Fibroblast of skin of right quadriceps (primary cell): ENCODE measurements around the gene ITPR2.
"Not testable (repeated sequence)": the region's sequence is repeated elsewhere in the genome, so short reads cannot be mapped to it uniquely, and the experiment has no call there.

ENCODE experiments used
- DNase-seq: peaks from one replicate; pipeline ENCODE4 v3.0.0-alpha.2; 2013

The ITPR2 gene

DNA sequence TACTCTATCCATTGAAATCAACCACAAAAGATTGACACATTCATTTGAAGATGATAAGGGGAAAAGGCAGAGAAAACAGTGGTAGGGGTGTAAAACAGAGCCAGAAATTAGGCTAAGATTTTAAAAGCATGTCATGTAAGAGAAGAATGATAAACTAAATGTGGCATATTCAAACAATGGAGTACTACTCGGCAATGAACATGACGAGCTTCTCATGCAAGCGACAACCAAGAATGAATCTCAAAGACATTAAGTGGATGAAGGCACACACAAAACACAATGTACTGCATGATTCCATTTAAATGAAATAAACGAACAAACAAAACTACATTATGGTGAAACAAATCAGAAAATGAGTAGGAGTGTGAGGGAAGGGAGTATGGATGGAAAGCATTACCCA lies 134.8 kb downstream of the ITPR2 start:
- no peak for DNase-seq

DNA sequence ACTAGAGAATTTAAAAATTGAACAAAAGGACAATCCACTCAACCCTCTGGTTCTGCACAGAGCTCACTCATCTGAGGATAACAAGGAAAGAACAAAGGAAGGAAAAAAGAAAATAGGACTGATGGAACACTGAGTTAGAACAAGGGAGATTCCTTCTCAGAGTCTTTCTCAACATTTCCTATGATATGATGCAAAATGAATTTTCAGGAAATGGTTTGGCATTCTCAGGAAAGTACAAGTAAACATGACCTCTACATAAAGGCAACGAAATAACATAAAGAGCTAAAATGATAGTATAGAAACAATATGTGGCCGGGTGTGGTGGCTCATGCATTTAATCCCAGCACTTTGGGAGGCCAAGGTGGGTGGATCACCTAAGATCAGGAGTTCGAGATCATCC lies 135.8 kb downstream of the ITPR2 start:
- no peak for DNase-seq

DNA sequence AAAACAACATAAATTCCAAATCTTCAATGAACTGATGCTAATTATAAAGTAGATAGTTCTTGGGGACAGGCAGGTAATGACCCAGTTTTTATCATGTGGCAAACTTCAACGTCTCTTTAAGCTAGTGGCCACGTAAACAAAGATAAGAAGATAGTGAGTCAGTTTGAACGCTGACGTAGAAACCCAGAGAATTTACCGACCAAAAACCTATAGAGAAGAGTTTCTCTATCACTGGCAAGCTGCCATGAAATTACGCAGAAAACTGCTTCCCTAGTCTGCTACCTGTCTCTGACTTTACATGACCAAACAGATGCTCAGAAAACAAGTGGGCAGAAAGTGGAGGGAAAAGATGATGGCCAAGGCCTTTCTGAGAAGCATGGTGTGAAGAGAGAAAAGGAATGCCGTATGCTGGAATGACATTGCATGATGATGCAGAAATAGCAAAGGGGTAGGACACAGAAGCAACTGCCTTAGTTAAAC lies 136.3 kb downstream of the ITPR2 start:
- no peak for DNase-seq

DNA sequence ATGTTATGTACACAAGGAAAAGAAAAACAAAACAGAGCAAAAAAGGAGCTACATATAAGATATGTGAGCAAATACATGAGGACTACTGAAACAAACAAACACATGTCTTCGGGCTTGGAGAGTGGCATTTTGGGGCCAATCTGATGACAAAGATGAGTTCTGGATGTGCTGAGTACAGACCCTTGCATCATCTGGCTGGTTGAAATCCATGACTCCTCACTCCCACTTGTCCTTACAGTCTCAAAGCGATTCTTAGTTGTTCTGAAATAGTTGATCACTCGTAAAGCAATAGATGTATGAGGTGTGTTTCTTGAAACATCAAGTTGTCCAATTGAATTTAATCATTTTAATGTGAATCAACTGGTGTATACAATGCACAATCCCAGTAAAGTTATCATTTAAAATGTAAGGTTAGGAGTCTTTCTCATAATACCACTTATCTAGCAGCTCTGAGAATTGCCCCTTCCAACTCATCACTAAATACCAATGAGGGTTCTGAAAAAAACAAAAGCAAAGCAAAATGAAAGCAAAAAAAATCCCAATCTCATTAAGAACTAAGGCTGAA lies 136.9 kb downstream of the ITPR2 start:
- DNase-seq = no peak

DNA sequence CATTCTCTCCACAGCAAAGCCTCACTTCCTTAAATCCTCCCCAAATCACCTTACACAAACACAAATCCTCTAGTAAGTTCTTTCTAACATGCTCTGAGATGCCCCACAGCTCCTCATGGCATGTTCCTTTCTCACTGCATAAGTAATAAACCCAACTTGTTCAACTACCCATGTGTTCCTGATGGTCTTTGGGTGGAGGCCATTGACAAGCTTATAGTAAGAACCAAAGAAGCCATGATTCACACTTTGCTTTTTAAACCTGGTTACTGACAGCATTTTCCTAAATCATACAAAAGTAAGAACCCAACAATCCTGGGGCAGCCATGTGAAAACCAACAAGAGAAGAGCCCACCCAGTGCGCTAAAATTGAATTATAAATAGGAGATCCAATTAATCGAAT lies 138.6 kb downstream of the ITPR2 start:
- DNase-seq = no peak

DNA sequence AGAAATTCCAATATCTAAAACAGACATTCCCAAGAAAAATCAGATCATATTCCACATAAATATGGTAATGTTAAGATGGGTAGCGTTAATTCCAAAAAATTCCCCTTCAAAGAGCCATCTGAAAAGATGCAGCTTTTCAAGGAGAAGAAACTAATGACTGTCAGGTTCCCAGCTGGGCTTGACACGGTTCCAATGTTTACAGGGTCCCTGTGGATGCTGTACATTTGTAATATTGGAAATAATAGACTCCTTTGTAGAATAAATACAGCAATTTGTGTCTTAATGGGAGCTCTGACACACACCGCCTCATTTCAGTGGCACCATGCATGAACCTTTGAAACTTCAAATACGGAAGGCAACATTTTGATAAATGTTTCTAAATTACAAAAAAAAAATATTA lies 140.6 kb downstream of the ITPR2 start:
- no peak for DNase-seq

DNA sequence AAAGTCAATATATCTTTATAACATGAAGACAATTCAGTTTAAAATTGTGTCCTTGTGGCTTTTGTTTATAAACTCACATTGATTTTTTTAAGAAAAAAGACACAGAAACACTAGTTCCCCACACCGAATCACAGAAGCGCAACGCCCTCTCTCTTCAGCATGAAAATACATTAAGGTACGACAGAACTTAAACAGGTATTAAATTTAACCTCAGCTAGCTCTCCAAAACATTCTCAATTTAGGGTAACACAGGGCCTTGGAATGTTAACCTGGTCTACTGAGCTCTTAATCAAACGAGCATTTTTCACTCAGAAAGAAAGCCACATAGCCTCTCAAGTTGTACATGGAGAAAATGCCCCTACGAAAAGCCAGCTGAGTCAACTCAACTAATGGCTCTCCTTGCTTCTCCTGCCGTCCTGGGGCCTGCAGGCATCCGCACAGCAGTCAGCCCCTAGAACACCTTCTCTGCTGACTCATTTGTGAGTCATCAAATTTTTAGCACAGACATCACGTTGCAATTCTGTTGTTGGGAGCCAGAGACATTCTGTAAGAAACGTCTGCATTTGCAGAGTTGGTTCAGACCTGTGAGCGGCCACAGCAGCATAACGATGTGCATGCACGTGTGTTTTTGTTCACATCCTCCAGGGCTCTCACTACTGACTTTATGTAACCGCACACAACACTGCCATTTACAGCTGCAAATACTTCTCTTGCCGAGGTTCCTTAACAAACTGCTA lies 141.6 kb downstream of the ITPR2 start:
- peak; percentile 98 for DNase-seq

DNA sequence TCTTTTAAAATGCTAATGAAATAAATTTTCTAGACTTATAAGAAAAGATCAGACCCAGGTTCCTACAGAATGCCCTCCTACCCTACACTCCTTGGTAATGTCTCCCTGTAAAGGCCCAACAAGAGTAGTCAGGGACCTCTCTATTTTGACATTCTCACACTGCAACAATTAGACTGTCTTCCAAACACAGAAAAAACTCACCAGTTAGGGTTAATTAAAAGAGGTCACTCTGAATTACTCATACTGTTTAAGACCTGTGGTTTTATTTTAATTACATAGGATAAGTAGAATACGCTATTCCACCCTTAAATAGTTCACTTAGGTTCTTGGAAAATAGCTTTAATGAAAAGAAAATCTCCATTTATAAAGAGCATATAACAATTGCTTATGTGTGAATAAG lies 142.4 kb downstream of the ITPR2 start:
- DNase-seq = peak; percentile 35

DNA sequence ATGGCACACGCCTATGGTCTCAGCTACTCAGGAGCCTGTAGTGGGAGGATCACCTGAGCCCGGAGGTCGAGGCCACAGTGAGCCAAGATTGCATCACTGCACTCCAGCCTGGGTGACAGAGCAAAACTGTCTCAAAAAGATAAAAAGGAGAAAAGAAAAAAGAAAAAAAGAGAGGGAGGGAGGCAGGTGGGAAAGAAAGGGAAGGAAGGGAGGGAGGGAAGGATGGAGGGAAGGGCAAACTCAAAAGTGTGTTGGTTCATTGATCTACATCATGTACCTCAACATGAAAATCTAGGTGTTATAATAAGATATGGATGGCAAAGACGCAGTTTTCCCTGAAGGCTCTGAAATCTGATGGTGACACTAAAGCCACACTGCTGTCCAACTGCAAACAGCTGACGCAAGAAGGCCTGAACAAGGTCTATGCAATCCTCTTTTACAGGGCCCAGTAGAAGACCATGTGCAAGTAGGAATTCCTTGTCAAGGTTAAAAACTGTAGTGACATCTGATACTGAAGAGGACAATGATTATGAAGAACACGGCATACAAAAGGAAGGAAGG lies 143.6 kb downstream of the ITPR2 start:
- no peak for DNase-seq

DNA sequence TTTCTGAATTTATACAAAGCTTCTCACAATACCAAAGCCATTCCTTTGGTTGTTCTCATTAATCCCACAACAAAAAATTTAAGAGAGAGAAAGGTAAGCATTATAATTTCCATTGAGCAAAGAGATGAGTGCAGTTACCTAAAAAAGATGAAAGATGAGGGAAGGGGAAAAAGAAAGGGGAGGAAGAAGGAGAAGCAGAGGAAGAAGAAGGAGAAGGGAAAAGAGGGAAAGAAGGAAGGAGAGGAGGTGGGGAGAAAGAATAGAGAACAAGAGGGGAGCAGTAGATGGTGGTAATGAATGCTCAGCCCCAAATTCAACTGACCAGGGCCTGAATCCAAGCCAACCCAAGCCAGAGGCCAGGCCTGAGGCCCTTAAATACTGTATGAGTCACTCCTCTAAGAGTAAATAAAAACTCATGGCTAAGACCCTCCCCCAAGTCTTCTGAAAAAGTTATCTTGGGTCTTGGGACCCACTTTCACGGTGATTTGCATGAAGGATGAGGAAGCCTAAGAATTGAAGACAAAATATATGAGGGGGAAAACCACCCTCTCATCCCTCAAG lies 144.6 kb downstream of the ITPR2 start:
- DNase-seq = no peak

DNA sequence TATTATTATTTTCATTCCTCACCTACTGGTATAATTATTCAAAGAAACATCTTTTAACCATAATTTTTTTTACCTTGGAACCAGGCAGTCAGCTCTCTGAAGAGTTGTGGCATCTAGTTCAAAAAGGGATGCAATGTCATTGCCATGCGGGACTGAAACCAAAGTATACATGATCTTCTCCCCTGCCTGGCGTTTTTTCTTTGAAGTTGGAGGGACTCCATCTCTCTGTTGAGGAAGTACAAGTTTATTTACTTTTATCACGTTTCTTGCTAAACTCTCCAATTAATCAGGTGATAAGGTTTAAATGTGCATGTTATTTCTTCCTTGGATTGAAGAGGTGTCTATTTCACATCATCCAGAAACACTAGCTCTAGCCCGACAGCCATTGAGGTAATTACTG lies 146.6 kb downstream of the ITPR2 start:
- DNase-seq = no peak

DNA sequence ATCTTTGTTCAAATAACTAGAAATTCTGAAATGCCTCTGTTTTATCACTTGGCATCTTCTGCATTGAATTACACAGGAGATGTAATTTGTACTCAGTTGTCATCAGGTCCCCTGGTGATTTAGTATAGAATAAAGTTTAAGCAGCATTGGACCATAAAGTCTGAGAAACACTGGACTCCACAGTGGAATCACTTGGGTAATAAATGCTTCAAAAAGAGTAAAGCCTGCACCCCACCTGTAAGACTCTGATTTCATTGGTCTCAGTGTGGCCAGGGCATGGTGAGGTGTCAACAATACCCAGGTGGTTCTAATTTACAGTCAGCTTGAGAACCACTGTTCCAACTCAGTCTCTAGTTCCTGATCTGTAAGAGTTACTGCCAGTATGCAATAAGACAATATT lies 148.9 kb downstream of the ITPR2 start:
- DNase-seq = no peak

DNA sequence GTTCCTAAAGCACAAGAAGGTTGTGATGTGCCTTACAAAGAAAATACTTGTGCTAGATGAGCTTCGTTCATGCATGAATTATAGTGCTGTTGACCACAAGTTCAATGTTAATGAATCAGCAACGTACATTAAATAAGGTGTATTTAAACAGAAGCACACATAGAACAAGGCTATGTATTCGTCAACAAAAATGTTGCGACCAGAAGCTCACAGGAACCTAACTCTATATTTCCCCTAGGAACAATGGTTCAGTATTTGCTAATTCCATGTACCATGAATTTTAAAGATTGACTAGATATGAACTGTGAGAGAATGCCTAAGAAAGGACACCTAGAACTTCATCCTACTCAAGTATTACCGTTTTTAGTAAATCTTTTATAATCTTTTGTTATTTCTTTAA lies 149.6 kb downstream of the ITPR2 start:
- no peak for DNase-seq

DNA sequence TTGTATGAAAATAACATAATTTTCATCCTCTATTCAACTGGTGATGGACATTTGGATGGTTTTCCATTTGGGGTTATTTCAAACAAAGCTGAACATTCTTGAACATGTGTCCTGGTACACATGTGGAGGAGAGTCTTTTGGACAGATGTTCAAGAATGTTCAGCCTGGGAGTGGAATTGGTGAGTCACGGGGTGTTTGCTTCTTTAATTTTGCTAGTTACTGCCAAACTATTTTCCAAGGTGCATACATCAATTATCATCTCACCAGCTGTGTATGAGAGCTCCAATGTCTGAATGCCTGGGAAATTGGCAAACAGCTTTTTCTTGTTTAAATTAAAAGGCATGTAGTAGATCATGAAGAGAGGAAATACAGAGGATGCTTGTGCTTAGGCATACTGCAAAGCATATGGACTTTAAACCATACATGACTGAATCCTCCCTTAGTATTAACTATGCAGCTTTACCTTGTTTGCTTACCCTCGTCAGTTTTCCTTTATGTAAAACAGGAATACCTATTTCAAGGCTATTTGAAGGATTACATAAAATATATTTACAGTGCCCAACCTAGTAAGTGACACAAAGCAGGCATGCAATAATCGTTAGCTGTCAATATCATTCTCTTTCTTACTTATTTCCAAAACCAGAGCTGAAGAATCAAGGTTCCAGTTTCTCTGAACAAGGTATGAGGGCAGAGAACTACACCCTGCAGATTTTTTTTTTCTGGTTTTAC lies 152.1 kb downstream of the ITPR2 start:
- peak; percentile 64 for DNase-seq

DNA sequence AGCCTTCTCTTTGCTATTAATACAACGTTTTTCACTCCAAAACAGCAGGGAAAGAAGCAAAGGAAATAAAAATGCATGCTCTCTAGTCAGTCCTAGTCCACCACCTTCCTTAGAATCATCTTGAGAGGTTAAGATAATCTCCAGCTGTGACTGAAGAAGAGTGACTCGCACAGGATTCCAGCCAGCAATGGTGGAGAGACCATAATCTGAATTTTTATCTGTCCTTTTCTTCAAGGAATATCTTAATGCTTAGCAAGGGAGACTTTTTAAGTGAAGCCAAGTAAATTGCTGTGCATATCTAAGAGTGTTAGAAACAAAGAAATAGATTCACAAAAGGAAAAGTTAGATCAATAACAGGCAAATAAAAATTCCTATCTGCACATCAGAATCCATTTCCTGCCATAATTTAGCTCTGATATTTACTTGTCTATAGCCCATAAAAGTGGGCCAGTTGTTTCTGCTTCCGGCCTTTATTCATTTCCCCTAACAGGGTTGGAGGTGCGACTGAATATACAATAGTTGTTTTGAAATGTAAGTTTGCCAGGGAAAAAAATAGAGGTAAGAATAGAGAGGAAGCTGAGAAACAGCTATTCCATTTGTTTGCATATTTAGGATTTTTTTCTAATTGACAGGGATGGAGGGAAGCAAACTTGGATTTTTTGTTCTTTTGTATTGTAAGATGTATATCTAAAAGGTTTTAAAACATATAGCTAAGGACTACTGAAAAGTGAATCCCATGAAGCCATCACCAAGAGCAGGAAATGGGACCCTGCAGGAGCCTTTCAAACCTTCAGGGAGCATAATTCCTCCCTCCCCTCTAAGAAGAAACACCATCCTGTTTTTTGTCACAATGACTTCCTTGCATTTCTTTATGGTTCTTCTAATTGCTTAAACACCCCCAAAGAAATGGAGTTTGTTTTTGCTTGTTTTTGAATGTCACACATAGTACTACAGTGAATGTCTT lies 154.0 kb downstream of the ITPR2 start:
- peak; percentile 28 for DNase-seq

DNA sequence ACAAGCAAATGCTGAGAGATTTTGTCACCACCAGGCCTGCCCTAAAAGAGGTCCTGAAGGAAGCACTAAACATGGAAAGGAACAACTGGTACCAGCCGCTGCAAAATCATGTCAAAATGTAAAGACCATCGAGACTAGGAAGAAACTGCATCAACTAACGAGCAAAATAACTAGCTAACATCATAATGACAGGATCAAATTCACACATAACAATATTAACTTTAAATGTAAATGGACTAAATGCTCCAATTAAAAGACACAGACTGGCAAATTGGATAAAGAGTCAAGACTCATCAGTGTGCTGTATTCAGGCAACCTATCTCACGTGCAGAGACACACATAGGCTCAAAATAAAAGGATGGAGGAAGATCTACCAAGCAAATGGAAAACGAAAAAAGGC lies 161.5 kb downstream of the ITPR2 start:
- DNase-seq = not testable (repeated sequence)

DNA sequence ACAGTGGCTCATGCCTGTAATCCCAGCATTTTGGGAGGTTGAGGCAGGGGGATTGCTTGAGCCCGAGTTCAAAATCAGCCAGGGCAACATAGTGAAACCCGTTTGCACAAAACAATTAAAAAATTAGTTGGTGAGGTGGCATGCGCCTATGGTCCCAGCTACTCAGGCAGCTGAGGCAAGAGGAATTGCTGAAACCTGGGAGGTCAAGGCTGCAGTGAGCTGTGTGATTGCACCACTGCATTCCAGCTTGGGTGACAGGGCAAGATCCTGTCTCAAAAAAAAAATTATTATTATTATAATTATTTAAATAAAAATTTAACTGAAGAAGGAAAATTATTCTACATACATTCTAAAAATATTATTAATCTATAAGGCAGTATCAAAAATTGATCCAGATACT lies 164.1 kb downstream of the ITPR2 start:
- no peak for DNase-seq

DNA sequence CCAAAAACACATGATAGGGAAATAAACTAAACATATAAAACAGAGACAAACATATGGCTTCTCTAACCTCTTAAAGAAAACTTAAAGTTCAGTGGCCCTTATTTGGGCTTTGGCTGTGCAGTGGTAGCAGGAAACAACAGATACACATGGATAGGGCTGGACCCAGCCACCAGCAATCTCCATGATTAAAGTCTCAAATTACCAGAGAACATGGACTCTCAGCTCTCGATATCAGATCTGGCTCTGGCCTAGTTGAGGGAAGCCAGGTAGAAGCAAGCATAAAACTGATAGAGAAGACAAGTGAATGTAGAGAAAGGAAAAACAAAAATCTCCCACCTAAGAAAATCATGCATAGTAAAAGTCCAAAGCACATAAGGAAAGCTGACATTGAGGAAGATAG lies 164.8 kb downstream of the ITPR2 start:
- no peak for DNase-seq

DNA sequence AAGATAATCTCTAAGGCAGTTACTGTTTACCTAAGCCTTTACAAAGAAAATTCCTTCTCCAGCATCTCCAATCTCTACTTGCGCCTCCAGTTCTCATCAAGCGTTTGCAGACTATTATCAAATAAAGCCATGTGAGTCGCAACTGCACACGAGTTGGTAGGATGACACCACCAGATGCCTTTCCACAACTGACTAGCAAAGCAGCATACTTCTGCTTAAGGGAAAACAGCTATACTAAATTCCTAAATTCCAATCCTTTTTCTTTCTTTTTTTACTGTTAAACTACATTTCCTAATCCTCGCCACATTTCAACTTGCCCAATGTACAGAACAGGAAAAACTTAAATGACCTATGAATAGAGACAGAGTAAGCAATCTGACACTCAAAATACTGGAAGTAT lies 166.7 kb downstream of the ITPR2 start:
- peak; percentile 56 for DNase-seq

DNA sequence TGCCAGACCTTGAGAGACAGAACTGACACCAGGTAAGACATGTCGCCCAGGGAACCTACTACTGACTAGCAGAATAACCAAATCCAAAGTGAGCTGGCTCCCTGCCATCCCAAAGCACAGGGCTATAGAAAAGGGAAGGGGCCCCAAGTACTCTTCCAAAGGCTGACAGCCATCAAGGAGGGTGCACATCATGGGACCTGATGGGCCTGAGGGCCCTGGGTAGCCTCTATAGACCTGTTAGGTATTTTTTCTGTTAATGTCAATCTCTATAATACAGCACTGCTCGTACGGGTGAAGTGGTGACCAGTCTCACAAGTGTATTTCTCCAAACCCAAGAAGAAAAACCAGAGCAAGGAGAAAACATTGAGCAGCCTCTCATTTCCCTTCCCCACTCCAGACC lies 171.6 kb downstream of the ITPR2 start:
- DNase-seq = no peak

DNA sequence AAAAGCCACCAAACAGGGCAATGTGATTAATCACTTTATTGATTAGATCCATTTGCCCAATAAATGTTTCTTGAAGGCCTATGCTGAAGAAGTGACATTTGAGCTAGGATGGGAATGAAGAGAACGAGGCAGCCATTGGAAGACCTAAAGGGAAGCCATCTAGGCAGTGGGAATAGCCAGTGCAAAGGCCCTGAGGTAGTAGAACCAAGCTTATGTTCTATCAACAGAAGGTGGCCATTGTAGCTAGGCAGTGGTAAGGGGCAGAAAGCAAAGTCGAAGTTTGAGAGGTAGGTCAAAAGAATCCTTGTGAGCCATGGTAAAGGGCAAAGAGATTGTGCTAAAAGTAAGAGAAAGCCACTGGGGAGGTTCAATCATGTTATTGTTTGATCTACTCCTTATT lies 173.1 kb downstream of the ITPR2 start:
- DNase-seq = no peak

DNA sequence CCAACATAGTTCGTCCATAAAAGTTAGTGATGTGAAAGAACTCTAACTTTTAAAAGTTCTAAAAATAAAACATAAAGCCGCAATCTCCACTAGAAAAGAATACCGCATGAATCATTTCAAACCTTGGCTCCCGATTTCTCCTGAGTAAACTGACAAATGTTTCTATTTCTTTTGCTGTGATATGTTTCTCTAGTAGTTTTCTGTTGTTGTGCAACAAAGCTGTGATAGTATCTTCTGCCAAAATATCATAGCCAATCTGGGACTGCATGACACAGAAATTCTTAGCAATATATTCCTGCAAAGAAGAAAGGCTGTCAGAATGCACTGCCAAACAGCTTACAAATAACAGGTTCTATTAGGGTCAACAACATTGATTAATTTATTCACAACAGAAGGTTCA lies 174.0 kb downstream of the ITPR2 start:
- DNase-seq = peak; percentile 63
